ENCODE data around the gene ADAMTS17.

DNA sequence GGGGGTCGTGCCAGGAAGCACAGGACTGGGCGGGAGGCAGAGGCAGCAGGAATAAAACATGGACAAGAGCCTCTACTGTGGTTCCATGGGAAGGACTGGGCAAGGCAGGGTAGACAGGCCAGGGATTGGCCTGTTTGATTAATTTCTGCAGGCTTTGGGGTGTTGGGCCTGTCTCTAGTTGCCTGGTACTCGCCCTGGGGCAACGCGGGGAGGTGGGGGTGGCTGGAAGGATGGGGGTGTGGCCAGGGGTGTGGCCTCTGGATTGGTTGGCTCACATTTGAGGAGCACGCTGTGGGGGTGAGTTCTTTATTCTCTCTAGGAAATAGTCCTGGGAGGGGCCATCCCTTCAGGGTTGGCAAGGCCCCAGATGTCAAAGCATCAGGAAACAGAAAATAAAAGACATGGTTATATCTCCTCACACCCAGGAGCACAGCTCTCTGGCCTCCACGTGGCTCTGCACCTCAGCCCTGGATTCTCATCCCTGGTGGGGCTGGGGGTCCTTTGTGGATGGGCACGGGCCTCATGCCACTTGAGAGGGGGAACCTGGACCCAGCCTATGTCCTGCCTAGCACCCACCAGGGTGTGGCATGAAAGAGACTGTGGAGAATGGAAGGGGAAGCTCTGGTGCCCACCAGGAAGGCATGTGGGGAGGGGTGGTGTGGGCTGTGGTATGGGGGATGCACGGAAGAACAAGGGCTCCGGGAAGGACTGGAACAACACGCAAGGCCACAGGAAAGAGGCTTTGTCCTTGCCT is 385.6 kb downstream of the ADAMTS17 start:
- TF ChIP-seq, protein P1, sequence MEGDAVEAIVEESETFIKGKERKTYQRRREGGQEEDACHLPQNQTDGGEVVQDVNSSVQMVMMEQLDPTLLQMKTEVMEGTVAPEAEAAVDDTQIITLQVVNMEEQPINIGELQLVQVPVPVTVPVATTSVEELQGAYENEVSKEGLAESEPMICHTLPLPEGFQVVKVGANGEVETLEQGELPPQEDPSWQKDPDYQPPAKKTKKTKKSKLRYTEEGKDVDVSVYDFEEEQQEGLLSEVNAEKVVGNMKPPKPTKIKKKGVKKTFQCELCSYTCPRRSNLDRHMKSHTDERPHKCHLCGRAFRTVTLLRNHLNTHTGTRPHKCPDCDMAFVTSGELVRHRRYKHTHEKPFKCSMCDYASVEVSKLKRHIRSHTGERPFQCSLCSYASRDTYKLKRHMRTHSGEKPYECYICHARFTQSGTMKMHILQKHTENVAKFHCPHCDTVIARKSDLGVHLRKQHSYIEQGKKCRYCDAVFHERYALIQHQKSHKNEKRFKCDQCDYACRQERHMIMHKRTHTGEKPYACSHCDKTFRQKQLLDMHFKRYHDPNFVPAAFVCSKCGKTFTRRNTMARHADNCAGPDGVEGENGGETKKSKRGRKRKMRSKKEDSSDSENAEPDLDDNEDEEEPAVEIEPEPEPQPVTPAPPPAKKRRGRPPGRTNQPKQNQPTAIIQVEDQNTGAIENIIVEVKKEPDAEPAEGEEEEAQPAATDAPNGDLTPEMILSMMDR (IDR thresholded peaks at IDR 0.05): no peak
- TF ChIP-seq POLR2A (IDR thresholded peaks at IDR 0.05): no peak
